Stimulated activated naive CD4-positive, alpha-beta T cell (primary cell): Measurements from ENCODE around the gene CACNA2D3.

Experiments used
- DNase-seq, 6 experiments: peaks; one replicate each; lab custom pipeline; 2025; lab: John Stamatoyannopoulos, UW

CACNA2D3 gene

GRCh38 chr3:54800478-54800877 is 678.1 kb downstream of the CACNA2D3 start:
- DNase-seq: no peak

GRCh38 chr3:54801977-54802376 is 679.6 kb downstream of the CACNA2D3 start:
- no peak for DNase-seq

GRCh38 chr3:54810401-54810800 is 688.0 kb downstream of the CACNA2D3 start:
- no peak for DNase-seq

- no peak for DNase-seq
Observed at GRCh38 chr3:54814224-54814623, 691.9 kb downstream of the CACNA2D3 start.

- DNase-seq: no peak
Observed at GRCh38 chr3:54817628-54818027, 695.3 kb downstream of the CACNA2D3 start.

GRCh38 chr3:54818486-54818885 is 696.1 kb downstream of the CACNA2D3 start:
- DNase-seq: no peak

GRCh38 chr3:54818942-54819341 is 696.6 kb downstream of the CACNA2D3 start:
- no peak for DNase-seq

GRCh38 chr3:54819946-54820345 is 697.6 kb downstream of the CACNA2D3 start:
- no peak for DNase-seq

GRCh38 chr3:54822206-54822605 is 699.9 kb downstream of the CACNA2D3 start:
- no peak for DNase-seq

GRCh38 chr3:54826251-54826691 is 703.9 kb downstream of the CACNA2D3 start:
- no peak for DNase-seq

- no peak for DNase-seq
Observed at GRCh38 chr3:54827056-54827687, 704.8 kb downstream of the CACNA2D3 start.

GRCh38 chr3:54827776-54828175 is 705.4 kb downstream of the CACNA2D3 start:
- DNase-seq: no peak

GRCh38 chr3:54830658-54831057 is 708.3 kb downstream of the CACNA2D3 start:
- no peak for DNase-seq

GRCh38 chr3:54831112-54831511 is 708.8 kb downstream of the CACNA2D3 start:
- DNase-seq: no peak

GRCh38 chr3:54832876-54833275 is 710.5 kb downstream of the CACNA2D3 start:
- DNase-seq: no peak

GRCh38 chr3:54835701-54836100 is 713.3 kb downstream of the CACNA2D3 start:
- DNase-seq: no peak

- no peak for DNase-seq
Observed at GRCh38 chr3:54836871-54837270, 714.5 kb downstream of the CACNA2D3 start.

GRCh38 chr3:54837964-54838363 is 715.6 kb downstream of the CACNA2D3 start:
- DNase-seq: no peak

- DNase-seq: no peak
Observed at GRCh38 chr3:54841471-54841870, 719.1 kb downstream of the CACNA2D3 start.

GRCh38 chr3:54843352-54843751 is 721.0 kb downstream of the CACNA2D3 start:
- no peak for DNase-seq

- no peak for DNase-seq
Observed at GRCh38 chr3:54844211-54844610, 721.9 kb downstream of the CACNA2D3 start.

GRCh38 chr3:54845011-54845410 is 722.7 kb downstream of the CACNA2D3 start:
- no peak for DNase-seq

- no peak for DNase-seq
Observed at GRCh38 chr3:54845551-54845950, 723.2 kb downstream of the CACNA2D3 start.

GRCh38 chr3:54846119-54846518 is 723.8 kb downstream of the CACNA2D3 start:
- DNase-seq: no peak
